ENCODE data around the gene GPR68. TPM values are rescaled to one million over a fixed set of nuclear protein-coding genes. Genes with fewer than 3 reads are reported as not detected.

Gene GPR68
- polyA plus RNA-seq, 1 donor from 2014 or later = 2.1 TPM

DNA sequence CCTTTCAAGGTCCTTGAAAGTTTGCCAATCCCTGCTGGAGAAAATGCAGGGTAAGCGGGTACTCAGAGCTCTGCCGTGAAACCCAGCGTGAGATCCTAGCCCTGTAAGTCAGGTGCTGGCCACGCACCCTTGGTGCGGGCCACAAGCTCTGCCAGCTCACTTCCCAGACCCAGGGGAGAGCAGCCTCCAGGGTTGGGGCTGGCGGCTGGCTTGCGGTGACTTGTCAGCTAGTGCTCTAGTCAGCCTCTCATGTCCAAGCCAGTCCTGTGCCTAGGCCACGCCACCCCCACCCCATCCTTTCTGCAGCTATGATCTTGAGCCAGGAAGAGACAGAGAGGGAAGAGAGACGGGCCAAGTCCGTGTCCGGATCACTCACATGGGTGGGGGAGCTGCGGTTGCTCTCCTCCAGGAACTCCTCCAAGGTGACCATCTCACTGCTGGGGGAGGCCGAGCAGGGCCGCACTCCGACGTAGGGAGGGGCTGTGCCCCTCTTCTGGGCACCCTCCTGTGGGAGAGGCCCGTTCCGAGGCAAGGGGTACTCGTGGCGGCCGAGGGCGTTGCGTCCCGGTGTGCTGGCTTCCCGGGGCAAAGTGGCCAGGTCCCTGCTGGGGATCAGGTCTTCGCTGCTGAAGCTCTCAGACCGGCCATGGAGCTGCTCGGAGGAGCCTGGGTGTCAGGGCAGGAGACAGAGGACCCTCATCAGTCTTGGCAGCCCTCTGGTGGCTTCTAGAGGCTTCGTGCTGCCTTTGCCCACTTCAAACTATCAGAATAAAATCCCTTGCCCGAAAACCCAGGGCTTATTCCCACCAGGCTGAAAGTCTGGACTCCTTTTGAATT is 33.3 kb upstream of the GPR68 start:
- H3K4me3 ChIP-seq (ENCODE audit: low read length) = no peak overlapping the region
- no peak overlapping the region for H3K27ac ChIP-seq (ENCODE audit: low read length)
- H3K9me3 ChIP-seq (ENCODE audit: low read length) = no peaks in the 10 kb centered on the region
- no peaks in the 10 kb centered on the region for H3F3A ChIP-seq (ENCODE audit: insufficient read depth, low read length, poor library complexity, severe bottlenecking)
- H4K20me1 ChIP-seq (ENCODE audit: insufficient read depth) = no peaks in the 10 kb centered on the region
- H3K27me3 ChIP-seq (ENCODE audit: insufficient read depth, low read depth, low read length) = no peaks in the 10 kb centered on the region
- no peak overlapping the region for H2AFZ ChIP-seq (ENCODE audit: low read depth, low read length)
- H3K79me2 ChIP-seq (replicated peaks; ENCODE audit: insufficient read depth, low read length) = no peaks in the 10 kb centered on the region
- no peaks in the 10 kb centered on the region for H3K9me2 ChIP-seq (ENCODE audit: insufficient read depth, low read length)
- H3K4me2 ChIP-seq (ENCODE audit: low read length) = no peak overlapping the region
- TF ChIP-seq RAD21 (conservative IDR thresholded peaks at IDR 0.05) (no peak), EP300 (conservative IDR thresholded peaks at IDR 0.05; ENCODE audit: poor library complexity, severe bottlenecking) (no peak)
- H3K9ac ChIP-seq (ENCODE audit: low read length) = no peak overlapping the region
- H3K36me3 ChIP-seq (ENCODE audit: insufficient read depth, low read length) = peaks cover 12% of the 10 kb centered on the region

DNA sequence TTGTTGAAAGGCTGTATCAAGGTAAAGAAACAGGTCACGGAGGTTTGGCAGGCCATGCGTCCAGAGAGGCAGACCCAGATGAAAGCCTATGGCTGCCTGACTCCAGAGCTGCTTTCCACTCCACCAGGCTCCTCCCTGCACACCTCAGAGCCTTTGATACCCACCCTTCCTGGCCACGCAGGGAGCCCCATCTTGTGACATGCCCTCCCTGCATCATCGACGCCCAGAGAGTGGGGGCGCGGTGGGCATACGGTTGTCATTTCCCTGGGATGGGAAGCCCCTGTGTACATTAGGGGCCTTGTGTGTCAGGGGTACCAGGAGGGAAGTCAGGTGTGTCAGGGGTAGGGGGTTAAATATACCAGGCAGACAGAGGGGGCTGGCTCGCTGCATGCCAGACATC is 30.3 kb upstream of the GPR68 start:
- H3K27ac ChIP-seq (ENCODE audit: low read length) = no peak overlapping the region
- H3K9me3 ChIP-seq (ENCODE audit: low read length) = no peaks in the 10 kb centered on the region
- no peaks in the 10 kb centered on the region for H3F3A ChIP-seq (ENCODE audit: insufficient read depth, low read length, poor library complexity, severe bottlenecking)
- no peaks in the 10 kb centered on the region for H3K27me3 ChIP-seq (ENCODE audit: insufficient read depth, low read depth, low read length)
- no peak overlapping the region for H3K9ac ChIP-seq (ENCODE audit: low read length)
- no peaks in the 10 kb centered on the region for H3K79me2 ChIP-seq (replicated peaks; ENCODE audit: insufficient read depth, low read length)
- peaks cover 8% of the 10 kb centered on the region for H3K36me3 ChIP-seq (ENCODE audit: insufficient read depth, low read length)
- no peaks in the 10 kb centered on the region for H3K9me2 ChIP-seq (ENCODE audit: insufficient read depth, low read length)
- H3K4me3 ChIP-seq (ENCODE audit: low read length) = no peak overlapping the region
- TF ChIP-seq TAF1 (IDR thresholded peaks at IDR 0.05; ENCODE audit: low read depth) = no peak
- TF ChIP-seq, protein P1, sequence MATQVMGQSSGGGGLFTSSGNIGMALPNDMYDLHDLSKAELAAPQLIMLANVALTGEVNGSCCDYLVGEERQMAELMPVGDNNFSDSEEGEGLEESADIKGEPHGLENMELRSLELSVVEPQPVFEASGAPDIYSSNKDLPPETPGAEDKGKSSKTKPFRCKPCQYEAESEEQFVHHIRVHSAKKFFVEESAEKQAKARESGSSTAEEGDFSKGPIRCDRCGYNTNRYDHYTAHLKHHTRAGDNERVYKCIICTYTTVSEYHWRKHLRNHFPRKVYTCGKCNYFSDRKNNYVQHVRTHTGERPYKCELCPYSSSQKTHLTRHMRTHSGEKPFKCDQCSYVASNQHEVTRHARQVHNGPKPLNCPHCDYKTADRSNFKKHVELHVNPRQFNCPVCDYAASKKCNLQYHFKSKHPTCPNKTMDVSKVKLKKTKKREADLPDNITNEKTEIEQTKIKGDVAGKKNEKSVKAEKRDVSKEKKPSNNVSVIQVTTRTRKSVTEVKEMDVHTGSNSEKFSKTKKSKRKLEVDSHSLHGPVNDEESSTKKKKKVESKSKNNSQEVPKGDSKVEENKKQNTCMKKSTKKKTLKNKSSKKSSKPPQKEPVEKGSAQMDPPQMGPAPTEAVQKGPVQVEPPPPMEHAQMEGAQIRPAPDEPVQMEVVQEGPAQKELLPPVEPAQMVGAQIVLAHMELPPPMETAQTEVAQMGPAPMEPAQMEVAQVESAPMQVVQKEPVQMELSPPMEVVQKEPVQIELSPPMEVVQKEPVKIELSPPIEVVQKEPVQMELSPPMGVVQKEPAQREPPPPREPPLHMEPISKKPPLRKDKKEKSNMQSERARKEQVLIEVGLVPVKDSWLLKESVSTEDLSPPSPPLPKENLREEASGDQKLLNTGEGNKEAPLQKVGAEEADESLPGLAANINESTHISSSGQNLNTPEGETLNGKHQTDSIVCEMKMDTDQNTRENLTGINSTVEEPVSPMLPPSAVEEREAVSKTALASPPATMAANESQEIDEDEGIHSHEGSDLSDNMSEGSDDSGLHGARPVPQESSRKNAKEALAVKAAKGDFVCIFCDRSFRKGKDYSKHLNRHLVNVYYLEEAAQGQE (IDR thresholded peaks at IDR 0.05; ENCODE audit: borderline replicate concordance) = no peak
- no peak for TF ChIP-seq RAD21 (conservative IDR thresholded peaks at IDR 0.05)
- H3K4me2 ChIP-seq (ENCODE audit: low read length) = no peak overlapping the region
- no peaks in the 10 kb centered on the region for H4K20me1 ChIP-seq (ENCODE audit: insufficient read depth)
- no peak overlapping the region for H2AFZ ChIP-seq (ENCODE audit: low read depth, low read length)

DNA sequence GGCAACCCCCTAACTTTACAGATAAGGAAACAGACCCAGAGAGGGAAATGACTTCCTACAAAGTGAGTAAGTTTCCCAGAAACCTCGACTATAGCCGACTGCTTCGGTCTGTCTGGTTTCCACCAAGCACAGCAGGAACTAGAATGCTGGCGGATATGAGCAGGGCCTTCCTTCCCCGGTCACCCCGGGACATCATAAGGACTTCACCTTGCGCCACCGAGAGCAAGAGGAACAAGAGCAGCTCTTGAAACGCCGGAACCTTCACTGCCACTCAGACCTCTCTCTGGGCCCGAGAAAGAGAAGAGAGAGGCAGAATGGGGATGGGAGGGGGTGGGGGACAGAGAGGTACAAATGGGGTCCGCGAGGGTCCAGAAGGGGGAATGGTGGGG is 29.4 kb upstream of the GPR68 start:
- no peak overlapping the region for H3K4me3 ChIP-seq (ENCODE audit: low read length)
- H3K9me2 ChIP-seq (ENCODE audit: insufficient read depth, low read length) = no peaks in the 10 kb centered on the region
- H3F3A ChIP-seq (ENCODE audit: insufficient read depth, low read length, poor library complexity, severe bottlenecking) = no peaks in the 10 kb centered on the region
- H3K4me2 ChIP-seq (ENCODE audit: low read length) = no peak overlapping the region
- H3K36me3 ChIP-seq (ENCODE audit: insufficient read depth, low read length) = peaks cover 8% of the 10 kb centered on the region
- H4K20me1 ChIP-seq (ENCODE audit: insufficient read depth) = no peaks in the 10 kb centered on the region
- H3K9me3 ChIP-seq (ENCODE audit: low read length) = no peaks in the 10 kb centered on the region
- no peak overlapping the region for H2AFZ ChIP-seq (ENCODE audit: low read depth, low read length)
- no peaks in the 10 kb centered on the region for H3K27me3 ChIP-seq (ENCODE audit: insufficient read depth, low read depth, low read length)
- no peak for TF ChIP-seq POLR2AphosphoS5 (IDR thresholded peaks at IDR 0.05)
- no peak for TF ChIP-seq EP300 (conservative IDR thresholded peaks at IDR 0.05; ENCODE audit: poor library complexity, severe bottlenecking)
- TF ChIP-seq, protein P1 (IDR thresholded peaks at IDR 0.05; ENCODE audit: borderline replicate concordance) = no peak
- TF ChIP-seq RAD21 (conservative IDR thresholded peaks at IDR 0.05) = no peak
- TF ChIP-seq TAF1 (IDR thresholded peaks at IDR 0.05; ENCODE audit: low read depth) = no peak
- TF ChIP-seq EZH2 (IDR thresholded peaks at IDR 0.05; ENCODE audit: borderline replicate concordance, insufficient read depth, low read length, poor library complexity, severe bottlenecking) = no peak
- no peak for TF ChIP-seq SMC3 (conservative IDR thresholded peaks at IDR 0.05; ENCODE audit: poor library complexity)
- TF ChIP-seq, protein P2, sequence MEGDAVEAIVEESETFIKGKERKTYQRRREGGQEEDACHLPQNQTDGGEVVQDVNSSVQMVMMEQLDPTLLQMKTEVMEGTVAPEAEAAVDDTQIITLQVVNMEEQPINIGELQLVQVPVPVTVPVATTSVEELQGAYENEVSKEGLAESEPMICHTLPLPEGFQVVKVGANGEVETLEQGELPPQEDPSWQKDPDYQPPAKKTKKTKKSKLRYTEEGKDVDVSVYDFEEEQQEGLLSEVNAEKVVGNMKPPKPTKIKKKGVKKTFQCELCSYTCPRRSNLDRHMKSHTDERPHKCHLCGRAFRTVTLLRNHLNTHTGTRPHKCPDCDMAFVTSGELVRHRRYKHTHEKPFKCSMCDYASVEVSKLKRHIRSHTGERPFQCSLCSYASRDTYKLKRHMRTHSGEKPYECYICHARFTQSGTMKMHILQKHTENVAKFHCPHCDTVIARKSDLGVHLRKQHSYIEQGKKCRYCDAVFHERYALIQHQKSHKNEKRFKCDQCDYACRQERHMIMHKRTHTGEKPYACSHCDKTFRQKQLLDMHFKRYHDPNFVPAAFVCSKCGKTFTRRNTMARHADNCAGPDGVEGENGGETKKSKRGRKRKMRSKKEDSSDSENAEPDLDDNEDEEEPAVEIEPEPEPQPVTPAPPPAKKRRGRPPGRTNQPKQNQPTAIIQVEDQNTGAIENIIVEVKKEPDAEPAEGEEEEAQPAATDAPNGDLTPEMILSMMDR (IDR thresholded peaks at IDR 0.05; ENCODE audit: poor library complexity, severe bottlenecking) = no peak
- no peak for TF ChIP-seq MXI1 (conservative IDR thresholded peaks at IDR 0.05; ENCODE audit: poor library complexity, severe bottlenecking)
- H3K9ac ChIP-seq (ENCODE audit: low read length) = no peak overlapping the region
- H3K79me2 ChIP-seq (replicated peaks; ENCODE audit: insufficient read depth, low read length) = no peaks in the 10 kb centered on the region
- no peak overlapping the region for H3K27ac ChIP-seq (ENCODE audit: low read length)

Measured in neural cell (in vitro differentiated cells).